GM21381 (cell line): ENCODE results near the gene ASTN2.

ENCODE experiments used
- ATAC-seq: cut with Tn5 transposase; IDR thresholded peaks from one replicate; pipeline ENCODE4 v1.9.1; 2021; ENCODE audit warnings: mild to moderate bottlenecking, moderate library complexity; ENCODE audit not compliant: unreplicated experiment

Gene ASTN2

GRCh38 chr9:116499986-116500871 lies 914.6 kb downstream of the ASTN2 start:
- no peak for ATAC-seq

DNA sequence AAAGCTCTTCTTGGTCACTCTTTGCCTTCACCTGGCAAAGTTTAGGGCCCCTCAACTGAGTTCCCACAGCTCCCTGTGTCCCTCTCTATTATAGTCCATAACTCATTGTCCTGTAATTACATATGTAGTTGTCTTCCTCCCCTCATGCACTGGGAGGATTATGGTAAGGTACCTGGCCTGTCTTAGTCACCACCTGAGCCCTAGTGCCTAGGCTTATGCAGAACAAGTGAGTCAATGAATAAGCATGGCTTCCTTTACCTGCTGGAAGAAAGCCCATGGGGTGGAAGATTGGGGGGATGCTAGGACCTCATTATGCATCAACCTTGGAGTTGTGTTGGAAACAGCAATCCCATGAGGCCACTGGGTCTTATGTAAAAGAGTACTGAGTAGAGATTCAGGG lies 915.4 kb downstream of the ASTN2 start:
- ATAC-seq, result no peak

GRCh38 chr9:116497095-116497890 lies 917.6 kb downstream of the ASTN2 start:
- ATAC-seq, result no peak

GRCh38 chr9:116496167-116496566 lies 918.7 kb downstream of the ASTN2 start:
- no peak for ATAC-seq

- ATAC-seq, result no peak
Measured at GRCh38 chr9:116495725-116496124, 919.1 kb downstream of the ASTN2 start.

GRCh38 chr9:116494815-116495634 lies 919.8 kb downstream of the ASTN2 start:
- ATAC-seq, result peak; percentile 76

- ATAC-seq, result no peak
Measured at GRCh38 chr9:116493183-116493860, 921.5 kb downstream of the ASTN2 start.

- ATAC-seq, result no peak
Measured at GRCh38 chr9:116491659-116492058, 923.2 kb downstream of the ASTN2 start.

DNA sequence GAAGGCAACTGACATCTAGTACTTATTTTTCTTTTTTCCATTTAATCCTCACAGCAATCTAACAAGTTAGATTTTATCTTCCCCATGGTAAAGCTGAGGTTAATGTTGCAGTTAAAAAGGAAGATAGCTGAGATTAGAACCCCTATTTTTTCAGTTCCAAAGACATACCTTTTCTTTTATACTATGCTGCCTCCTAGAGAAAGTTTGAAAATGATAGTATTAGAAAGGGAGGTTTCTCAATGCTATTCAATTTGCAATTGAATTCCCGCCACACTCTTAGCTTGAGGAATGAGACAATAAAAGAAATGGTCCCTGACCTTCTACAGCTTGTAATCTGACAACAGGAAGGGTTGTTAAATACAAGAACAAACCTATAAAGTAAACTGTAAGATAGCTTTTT lies 923.6 kb downstream of the ASTN2 start:
- ATAC-seq, result no peak

- ATAC-seq, result no peak
Measured at GRCh38 chr9:116490321-116490720, 924.5 kb downstream of the ASTN2 start.

DNA sequence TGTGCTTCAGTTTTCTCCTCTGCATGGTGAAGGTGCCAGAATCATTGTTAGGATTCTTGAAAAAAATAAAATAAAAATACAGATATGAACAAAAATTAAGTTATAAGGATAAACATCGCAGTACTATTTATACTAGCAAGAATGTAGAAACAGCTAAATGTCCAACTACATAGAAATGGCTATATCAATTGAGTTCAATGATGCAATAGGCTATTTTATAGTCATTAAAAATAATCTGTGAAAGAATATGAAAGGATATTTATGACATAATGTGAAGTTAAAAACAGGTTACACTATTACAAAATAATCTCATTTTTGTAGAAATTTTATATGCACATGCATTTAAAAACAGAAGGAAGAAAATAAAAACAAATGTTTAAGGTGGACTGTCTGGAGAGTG lies 926.5 kb downstream of the ASTN2 start:
- ATAC-seq, result no peak

DNA sequence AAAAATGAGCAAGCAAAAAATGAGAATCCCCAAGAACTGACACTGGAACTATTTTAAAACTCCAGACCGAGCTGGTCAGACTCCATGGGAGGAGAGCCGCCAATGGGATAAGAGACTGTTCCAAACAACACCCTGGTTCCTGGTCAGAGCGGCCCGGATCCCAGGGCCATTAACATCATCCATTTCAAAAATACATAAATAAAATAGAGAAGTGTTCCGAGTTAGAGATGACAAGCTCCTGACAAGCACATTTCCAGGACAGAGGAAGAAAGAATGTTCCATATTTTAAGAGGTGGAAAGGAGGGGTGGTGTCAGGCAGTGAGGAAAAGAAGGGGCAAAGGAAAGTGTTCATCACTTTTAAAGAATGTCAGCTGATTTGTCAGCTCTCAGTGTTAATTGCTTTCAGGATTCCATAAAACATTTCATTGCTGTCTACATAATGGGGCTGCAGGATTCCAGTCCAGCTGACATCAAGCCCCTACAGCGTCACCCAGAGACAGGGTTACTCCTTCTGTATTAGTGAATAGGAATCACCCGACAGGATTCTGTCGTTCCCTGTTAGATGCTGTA lies 930.3 kb downstream of the ASTN2 start:
- no peak for ATAC-seq

DNA sequence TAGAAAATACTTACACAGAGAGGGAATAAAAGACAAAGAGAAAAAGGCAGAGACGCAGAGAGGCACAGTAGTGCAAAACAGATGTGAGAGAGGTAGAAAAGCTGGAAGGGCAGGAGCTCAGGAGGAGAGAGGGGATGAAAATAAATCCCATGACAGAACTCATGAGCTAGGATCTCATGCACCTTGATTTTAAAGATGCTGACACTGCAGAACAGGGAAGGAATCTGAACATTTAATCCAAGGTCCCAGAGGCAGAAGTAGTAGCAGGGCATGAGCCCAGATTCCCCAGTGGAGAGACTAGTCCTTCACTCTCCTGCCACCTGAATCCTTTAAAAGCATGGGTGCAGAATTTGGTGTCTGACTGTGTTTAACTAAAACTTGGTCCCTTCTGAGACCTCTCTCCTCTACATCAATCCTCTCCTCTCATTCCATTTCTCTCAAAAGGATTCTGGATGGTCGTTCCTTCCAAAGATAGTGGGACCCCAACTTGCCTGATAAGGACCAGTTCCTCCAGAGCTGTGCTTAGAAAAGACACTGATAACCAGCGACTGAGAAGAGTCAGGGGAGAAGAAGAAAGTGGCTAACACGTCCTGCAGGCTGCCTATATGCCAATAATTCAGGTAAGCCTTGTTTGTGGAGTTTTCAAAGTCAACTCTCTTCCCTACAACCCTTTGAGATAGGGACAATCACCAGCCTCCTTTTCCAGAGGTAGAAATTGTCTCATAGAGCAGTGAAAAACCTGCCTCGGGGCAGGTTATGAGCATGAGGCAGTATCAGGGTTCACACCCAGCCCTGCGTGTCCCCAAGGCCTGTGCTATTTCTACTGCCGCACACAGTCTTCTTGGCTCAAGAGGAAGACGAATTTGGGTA lies 931.0 kb downstream of the ASTN2 start:
- no peak for ATAC-seq

GRCh38 chr9:116482740-116483139 lies 932.1 kb downstream of the ASTN2 start:
- ATAC-seq, result no peak

GRCh38 chr9:116480700-116481099 lies 934.2 kb downstream of the ASTN2 start:
- ATAC-seq, result no peak

GRCh38 chr9:116479967-116480366 lies 934.9 kb downstream of the ASTN2 start:
- ATAC-seq, result no peak

DNA sequence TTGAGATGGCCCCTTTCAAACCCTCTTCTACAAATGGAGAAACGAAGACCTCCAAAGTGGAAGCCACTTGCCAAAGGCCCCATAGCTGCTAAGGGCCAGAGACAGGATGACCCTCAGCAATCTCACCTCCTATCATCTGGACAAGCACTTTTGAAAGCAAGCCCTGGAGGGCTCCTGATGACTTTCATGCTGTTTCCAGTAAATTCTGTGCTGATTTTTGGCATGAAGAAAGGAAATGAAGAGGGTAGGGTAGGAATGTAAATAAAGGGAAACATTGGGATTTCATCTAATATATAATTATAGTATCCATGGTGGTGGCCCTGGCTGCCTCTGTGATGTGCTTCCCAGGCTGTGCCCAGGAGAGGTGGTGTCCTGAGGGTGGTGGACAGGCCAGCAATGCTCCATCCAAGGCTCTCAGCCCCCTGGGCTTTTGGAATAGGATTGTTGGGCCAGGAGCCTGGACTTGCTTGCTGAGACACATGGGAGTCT lies 935.8 kb downstream of the ASTN2 start:
- ATAC-seq, result no peak

GRCh38 chr9:116477584-116478141 lies 937.2 kb downstream of the ASTN2 start:
- ATAC-seq, result no peak

DNA sequence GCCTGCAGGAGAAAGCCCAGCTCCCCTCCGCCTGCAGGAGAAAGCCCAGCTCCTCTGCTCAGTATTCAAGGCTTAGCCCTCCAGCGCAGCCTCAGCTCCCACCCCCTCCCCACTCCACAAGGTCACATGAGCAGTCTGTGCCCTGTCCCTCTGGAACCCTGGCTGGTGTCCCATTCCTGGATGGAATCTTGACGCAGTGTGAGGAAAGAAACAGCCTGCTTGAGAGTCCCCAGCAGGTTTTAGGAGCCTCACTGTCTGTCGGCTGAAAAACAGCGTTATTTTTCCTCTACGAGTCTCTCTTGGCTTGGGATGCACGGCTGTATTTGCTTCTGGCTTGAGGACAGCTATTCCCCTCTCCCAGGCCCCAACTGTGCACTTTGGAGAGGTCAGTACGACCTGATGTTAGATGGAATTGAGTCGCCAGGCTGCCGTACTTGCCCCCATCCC lies 937.9 kb downstream of the ASTN2 start:
- ATAC-seq, result no peak
